Dendritic cell treated with granulocyte-macrophage colony-stimulating factor and Interleukin-4, amounts not matched to agents 40 ng/mL and 50 ng/mL, for 4 days (primary cell): ENCODE measurements around the gene NUB1.

Source experiments
- H3K27ac Mint-ChIP-seq: one replicate; pipeline ENCODE4 v1.8.0; 2022; ENCODE audit warnings: mild to moderate bottlenecking, mixed read lengths
- H3K27me3 Mint-ChIP-seq: one replicate; pipeline ENCODE4 v1.8.0; 2022; ENCODE audit warnings: mild to moderate bottlenecking, mixed read lengths
- H3K36me3 Mint-ChIP-seq: one replicate; pipeline ENCODE4 v1.8.0; 2022; ENCODE audit warnings: low read depth, mixed read lengths
- H3K4me1 Mint-ChIP-seq: one replicate; pipeline ENCODE4 v1.8.0; 2022; ENCODE audit warnings: low read depth, mixed read lengths
- H3K4me3 Mint-ChIP-seq: one replicate; pipeline ENCODE4 v1.8.0; 2022; ENCODE audit warnings: mild to moderate bottlenecking, moderate library complexity, mixed read lengths
- H3K9me3 Mint-ChIP-seq: one replicate; pipeline ENCODE4 v1.8.0; 2022; ENCODE audit warnings: mixed read lengths
- intact Hi-C: fragments of 100-400 bp; cut with micrococcal nuclease; formaldehyde crosslinking; loops from one replicate; pipeline ENCODE4 v1.15.0; 2022

Gene NUB1

DNA sequence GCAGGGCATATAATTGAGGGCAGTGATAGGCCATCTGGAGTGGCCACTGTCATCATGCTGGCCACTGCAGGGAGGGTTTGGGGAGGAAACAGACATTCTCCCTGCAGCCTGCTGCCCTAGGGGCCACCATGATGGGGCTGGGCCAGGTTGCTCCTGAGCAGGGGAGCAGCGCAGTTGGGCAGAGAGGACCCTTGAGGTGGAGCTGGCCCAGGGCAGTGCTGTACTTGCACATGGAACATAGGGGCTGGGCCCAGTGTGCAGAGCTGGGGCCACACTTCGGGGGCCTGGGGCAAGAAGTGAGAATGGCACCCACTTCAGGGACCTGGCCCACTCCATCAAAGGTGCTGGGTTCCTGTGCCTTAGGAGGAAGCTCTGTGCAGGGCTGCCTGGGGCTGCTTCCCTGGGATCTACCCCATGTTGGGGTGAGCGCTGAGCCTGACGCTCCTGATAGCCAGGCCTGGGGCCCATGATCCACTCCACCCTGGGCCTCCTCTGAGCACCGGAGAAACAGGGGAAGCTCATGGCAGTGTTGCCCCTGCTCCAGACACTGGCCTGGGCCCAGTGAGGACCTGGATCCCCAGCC is 21.3 kb upstream of the NUB1 start:
- Mint-ChIP-seq H3K9me3 (peaks cover 20% of the 10 kb centered on the region), H3K36me3 (no peaks in the 10 kb centered on the region), H3K4me1 (no peaks in the 10 kb centered on the region), H3K27me3 (peaks cover 11% of the 10 kb centered on the region), H3K27ac (no peak overlapping the region), H3K4me3 (no peak overlapping the region)
- intact Hi-C loops = no loop called here

DNA sequence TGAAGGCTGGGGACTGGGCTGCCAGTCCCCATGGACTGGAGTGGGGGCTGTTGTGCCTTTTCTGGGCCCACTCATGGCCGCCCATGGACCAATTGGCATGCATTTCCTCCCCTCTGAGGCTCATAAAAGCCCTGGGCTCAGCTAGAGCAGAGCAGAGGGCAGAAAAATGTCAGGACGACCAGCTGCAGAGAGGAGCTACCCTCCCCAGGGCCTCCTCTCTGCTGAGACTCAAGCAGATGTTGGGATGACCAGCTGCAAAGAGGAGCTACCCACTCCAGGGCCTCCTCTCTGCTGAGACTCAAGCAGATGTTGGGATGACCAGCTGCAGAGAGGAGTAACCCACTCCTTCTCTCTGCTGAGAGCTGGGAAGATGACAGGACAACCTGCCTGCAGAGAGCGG is 20.3 kb upstream of the NUB1 start:
- Mint-ChIP-seq H3K4me1 (no peaks in the 10 kb centered on the region), H3K27me3 (peaks cover 11% of the 10 kb centered on the region), H3K36me3 (no peaks in the 10 kb centered on the region), H3K9me3 (peaks cover 20% of the 10 kb centered on the region), H3K27ac (no peak overlapping the region), H3K4me3 (no peak overlapping the region)
- intact Hi-C loops = no loop called here

DNA sequence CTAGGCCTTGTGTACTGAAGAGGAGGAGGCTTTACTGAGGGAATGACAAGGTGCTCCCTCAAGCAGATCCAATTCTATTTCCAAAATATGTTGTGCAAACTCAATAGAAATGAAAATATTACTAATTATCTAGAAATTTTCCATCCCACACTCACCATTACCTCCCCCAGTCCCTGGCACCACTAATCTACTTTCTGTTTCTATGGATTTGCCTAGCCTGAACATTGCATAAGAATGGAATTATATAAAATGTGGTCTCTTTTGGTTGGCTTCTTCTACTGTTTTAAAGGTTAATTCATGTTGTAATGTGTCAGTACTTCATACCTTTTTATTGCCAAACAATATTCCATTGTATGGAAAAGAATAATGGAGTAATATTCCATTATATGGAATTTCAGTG is 18.7 kb upstream of the NUB1 start:
- no peak overlapping the region for H3K27ac Mint-ChIP-seq
- intact Hi-C loops = no loop called here

DNA sequence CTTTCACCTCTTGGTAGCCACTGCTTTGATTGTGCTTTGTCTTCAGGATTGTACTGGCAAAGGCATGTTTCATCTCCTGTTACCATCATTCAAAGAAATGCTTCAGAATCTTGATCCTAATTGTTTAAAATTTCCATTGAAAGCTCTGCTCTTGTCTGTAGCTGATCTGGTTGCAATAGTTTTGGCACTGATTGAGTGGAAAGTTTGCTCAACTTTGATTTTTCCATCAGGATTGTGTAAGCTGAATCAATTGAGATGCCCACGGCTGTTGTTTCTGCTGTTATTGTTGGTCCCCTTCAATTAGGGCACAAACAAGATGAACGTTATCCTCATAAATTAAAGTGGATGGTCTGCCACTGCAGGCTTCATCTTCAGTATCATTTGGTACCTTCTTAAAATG is 14.6 kb upstream of the NUB1 start:
- intact Hi-C loops = no loop called here

More for the DNA sequence above, 18.7 kb upstream of the NUB1 start:
- Mint-ChIP-seq H3K4me1 (no peaks in the 10 kb centered on the region), H3K36me3 (no peaks in the 10 kb centered on the region), H3K4me3 (no peak overlapping the region), H3K9me3 (peaks cover 27% of the 10 kb centered on the region), H3K27me3 (peaks cover 10% of the 10 kb centered on the region)

DNA sequence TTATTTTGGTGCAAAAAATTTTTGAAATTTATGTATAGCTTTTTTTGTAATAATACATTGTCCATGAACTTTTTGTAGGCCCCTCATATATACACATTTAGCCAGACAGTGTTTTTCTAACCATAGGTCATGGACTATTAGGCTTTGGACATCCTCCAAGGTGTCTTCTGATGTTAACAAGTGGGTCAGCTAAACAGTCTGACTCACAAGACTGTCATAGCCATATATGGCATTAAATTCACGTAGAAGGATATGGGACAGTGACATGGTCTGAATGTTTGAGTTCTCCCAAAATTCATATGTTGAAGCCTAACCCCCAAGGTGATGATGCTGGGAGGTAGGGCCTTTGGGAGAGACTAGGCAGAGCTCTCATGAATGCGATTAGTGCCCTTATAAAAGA is 14.0 kb upstream of the NUB1 start:
- Mint-ChIP-seq H3K27me3 (peaks cover 9% of the 10 kb centered on the region), H3K27ac (no peak overlapping the region), H3K9me3 (peaks cover 7% of the 10 kb centered on the region), H3K4me3 (no peak overlapping the region), H3K36me3 (no peaks in the 10 kb centered on the region), H3K4me1 (no peaks in the 10 kb centered on the region)
- intact Hi-C loops = no loop called here

More for the DNA sequence above, 14.6 kb upstream of the NUB1 start:
- Mint-ChIP-seq H3K27ac (no peak overlapping the region), H3K36me3 (no peaks in the 10 kb centered on the region), H3K4me3 (no peak overlapping the region), H3K27me3 (peaks cover 9% of the 10 kb centered on the region), H3K4me1 (no peaks in the 10 kb centered on the region), H3K9me3 (peaks cover 7% of the 10 kb centered on the region)

DNA sequence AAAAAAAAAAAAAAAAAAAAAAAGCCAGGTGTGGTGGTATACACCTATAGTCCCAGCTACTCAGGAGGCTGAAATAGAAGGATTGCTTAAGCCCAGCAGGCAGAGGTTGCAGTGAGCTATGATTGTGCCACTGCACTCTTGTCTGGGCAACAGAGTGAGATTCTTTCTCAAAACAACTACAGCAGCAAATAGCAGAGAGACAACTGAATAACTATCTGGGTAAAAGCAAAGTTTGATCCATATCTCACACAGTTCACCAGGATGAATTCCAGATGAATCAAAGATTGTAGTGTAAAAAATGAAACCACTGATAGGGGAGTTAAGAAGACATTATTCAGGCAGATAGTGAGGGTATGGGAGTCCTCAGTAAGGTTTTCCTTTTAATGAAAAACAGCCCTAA is 11.4 kb upstream of the NUB1 start:
- Mint-ChIP-seq H3K4me1 (peaks cover 6% of the 10 kb centered on the region), H3K36me3 (no peaks in the 10 kb centered on the region), H3K27me3 (peaks cover 2% of the 10 kb centered on the region), H3K9me3 (peaks cover 7% of the 10 kb centered on the region), H3K4me3 (no peak overlapping the region), H3K27ac (no peak overlapping the region)
- intact Hi-C loops = no loop called here

DNA sequence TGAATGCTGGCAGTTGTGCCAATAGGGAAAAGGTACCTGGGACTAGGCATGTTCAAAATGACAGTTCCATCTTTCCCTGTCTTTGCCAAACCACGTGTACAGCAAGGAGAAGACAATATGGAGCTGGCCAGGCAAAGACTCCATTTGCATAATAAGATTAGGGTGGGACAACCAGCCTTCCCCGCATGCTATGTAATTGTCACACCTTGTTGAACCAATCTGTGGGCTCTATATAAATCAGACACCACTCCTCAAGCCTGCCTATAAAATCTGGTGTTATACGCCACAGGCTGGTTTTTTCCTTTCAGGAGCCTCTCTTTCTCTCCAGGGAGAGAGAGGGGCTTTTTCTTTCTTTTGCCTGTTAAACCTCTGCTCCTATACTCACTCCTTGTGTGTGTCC is 11.0 kb upstream of the NUB1 start:
- Mint-ChIP-seq H3K27ac (no peak overlapping the region), H3K27me3 (peaks cover 2% of the 10 kb centered on the region), H3K4me3 (no peak overlapping the region), H3K4me1 (peaks cover 6% of the 10 kb centered on the region), H3K36me3 (no peaks in the 10 kb centered on the region), H3K9me3 (peaks cover 7% of the 10 kb centered on the region)
- intact Hi-C loops = no loop called here

DNA sequence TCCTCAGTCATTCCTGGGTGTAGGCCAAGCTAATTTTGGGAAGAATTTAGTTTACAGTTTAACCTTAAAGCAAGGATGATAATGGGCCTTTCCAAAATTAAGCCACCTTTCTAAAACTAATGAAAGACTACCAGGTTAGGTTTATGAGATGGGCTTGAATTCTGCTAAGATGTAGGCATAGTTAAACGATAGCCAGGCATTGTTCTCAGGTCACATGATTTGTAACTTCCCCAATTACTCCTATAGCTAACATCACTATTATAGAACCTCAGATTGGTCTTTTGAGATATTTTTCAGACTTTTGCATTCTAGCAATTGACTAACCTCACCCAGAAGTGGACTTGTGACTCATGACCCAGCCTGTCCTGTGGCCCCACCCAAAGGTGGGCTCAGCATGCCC is 7.0 kb upstream of the NUB1 start:
- no peak overlapping the region for H3K4me3 Mint-ChIP-seq
- H3K36me3 Mint-ChIP-seq = no peaks in the 10 kb centered on the region
- H3K9me3 Mint-ChIP-seq = no peaks in the 10 kb centered on the region
- peaks cover 32% of the 10 kb centered on the region for H3K4me1 Mint-ChIP-seq
- no peak overlapping the region for H3K27ac Mint-ChIP-seq
- H3K27me3 Mint-ChIP-seq = peaks cover 2% of the 10 kb centered on the region
- intact Hi-C loops = no loop called here

DNA sequence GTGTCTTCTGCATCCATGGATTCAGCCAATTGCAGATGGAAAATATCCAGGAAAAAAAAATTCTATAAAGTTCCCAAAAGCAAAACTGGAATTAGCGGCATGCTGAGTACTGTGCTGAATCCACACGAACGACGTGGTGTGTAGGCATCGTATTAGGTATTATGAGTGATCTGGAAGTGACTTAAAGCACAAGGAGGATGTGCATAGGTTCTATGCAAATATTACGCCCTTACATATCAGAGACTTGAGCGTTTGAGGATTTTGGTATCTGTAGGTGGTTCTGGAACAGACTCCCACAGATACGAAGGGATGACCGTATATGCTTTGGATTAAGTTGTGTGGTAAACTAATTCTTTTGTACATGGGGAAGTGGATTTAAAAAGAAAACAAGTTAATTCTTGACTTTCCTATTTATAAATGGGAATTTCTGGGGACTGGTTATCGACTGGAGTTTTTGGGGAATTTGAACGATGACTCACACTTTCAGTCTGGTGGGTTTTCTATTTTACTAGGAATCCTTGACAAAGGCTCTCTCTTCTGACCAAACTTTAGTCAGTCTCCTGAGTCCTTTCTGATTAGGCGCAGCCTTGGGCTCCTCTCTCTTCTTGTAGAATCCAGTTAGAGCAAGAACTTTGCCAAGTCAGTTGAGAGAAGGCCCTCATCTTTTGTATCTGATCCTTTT is 5.4 kb upstream of the NUB1 start:
- intact Hi-C loops = no loop called here
- peaks cover 47% of the 10 kb centered on the region for H3K4me1 Mint-ChIP-seq
- H3K36me3 Mint-ChIP-seq = no peaks in the 10 kb centered on the region
- no peak overlapping the region for H3K4me3 Mint-ChIP-seq
- no peaks in the 10 kb centered on the region for H3K9me3 Mint-ChIP-seq
- peak overlapping the region; percentile 71 for H3K27ac Mint-ChIP-seq
- H3K27me3 Mint-ChIP-seq = peaks cover 2% of the 10 kb centered on the region

DNA sequence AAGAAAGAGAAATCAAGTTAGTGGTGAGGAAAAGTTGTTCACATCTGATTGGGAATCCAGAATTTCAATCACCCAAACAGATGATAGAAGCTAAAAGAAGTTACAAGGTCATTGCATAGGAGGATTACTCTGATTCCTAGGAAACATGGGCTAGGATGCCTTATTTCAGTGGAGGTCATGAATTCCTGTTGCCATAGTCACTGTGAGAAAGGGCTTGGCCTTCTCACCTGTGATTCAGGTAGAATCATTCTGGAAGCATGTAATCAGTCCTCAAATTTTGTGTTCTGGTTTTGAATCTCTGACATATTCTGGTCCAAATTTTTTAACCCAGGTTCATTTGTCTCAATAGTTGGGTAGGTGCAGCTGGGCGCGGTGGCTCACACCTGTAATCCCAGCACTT is 4.3 kb upstream of the NUB1 start:
- H3K4me3 Mint-ChIP-seq = no peak overlapping the region
- H3K27me3 Mint-ChIP-seq = peaks cover 2% of the 10 kb centered on the region
- no peaks in the 10 kb centered on the region for H3K9me3 Mint-ChIP-seq
- intact Hi-C loops = no loop called here
- H3K4me1 Mint-ChIP-seq = peaks cover 49% of the 10 kb centered on the region
- no peaks in the 10 kb centered on the region for H3K36me3 Mint-ChIP-seq
- peak overlapping the region; percentile 71 for H3K27ac Mint-ChIP-seq

DNA sequence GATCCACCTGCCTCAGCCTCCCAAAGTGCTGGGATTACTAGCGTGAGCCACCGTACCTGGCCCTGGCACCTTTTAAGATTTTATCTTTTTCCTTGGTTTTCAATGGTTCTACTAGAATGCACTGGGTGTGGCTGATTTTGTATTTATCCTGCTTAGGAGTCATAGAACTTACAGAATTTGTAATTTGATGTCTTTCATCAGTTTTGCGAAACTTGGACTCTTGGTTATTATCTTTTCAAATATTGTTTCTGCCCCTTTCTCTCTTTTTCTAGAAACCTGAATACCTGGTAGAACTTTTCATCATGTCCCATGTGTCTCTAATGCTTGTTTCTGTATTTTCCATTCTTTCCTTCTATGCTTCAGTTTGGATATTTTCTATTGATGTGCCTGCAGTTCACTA is 2.8 kb upstream of the NUB1 start:
- H3K27me3 Mint-ChIP-seq = no peaks in the 10 kb centered on the region
- H3K27ac Mint-ChIP-seq = peak overlapping the region; percentile 93
- peaks cover 57% of the 10 kb centered on the region for H3K4me1 Mint-ChIP-seq
- no peaks in the 10 kb centered on the region for H3K9me3 Mint-ChIP-seq
- peaks cover 6% of the 10 kb centered on the region for H3K36me3 Mint-ChIP-seq
- no peak overlapping the region for H3K4me3 Mint-ChIP-seq
- intact Hi-C loops = no loop called here

DNA sequence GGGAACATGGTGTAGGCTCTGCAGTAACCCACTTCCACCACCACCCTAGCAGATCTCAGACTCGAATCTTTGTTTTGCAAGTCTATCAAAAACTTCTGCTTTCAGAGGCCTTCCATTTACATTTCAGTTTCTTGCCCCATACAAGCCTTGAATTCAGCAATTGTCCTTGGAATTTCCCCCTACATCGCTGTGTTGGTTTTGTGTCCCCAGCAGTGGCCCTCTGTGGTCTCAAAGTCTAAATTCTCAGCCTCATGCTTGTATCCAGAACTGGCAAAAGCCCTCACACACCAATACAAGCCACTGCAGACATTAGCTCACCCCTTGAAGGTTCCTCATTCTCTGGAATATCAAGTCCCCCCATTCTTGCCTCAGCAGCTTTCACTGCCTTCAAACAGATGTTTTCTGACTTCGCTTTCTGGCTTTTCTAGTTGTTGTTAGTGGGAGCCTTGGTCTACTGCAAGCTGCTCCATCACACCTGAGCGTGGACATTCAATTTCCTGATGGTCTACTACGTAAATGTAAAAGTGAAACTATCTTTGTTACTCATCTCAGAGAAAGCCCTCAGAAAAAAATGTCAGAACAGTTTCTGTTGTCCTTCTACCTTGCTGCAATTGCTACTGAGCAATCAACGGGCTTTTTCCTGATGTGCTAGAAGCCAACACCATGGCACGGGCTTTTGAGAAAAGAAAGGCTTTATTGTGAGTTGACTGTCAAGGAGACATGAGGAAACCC is 1.8 kb upstream of the NUB1 start:
- peaks cover 11% of the 10 kb centered on the region for H3K36me3 Mint-ChIP-seq

DNA sequence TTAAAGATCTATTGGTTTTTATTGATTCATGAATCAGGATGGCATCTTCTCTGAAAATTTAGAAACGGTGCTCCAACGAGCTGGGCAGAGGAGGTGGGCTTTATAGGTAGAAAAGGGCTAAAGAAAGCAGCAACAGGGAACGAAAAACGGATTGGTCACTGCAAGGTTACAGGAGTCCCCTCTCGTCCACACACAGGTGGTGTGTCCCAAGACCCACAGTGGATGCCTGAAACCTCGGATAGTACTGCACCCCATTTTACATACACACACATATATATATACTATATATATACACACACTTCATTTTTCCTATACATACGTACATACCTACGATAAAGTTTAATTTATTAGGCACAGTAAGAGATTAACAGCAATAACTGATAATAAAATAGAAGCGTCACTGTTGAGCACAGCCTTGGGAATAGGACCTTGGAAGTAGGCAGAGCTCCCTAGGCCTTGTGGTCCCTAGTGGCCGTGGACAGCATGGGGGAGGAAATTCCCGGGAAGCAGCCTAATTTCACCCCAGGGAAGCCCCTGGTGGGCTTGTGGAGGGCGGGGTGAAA is 737 bp upstream of the NUB1 start:
- peak overlapping the region; percentile 93 for H3K27ac Mint-ChIP-seq
- intact Hi-C loops = no loop called here
- peak overlapping the region; percentile 31 for H3K4me3 Mint-ChIP-seq
- H3K4me1 Mint-ChIP-seq = peaks cover 50% of the 10 kb centered on the region
- H3K27me3 Mint-ChIP-seq = no peaks in the 10 kb centered on the region
- H3K9me3 Mint-ChIP-seq = no peaks in the 10 kb centered on the region
- H3K36me3 Mint-ChIP-seq = peaks cover 22% of the 10 kb centered on the region

More for the DNA sequence above, 1.8 kb upstream of the NUB1 start:
- H3K27ac Mint-ChIP-seq = peak overlapping the region; percentile 93
- intact Hi-C loops = no loop called here
- no peaks in the 10 kb centered on the region for H3K27me3 Mint-ChIP-seq
- H3K4me3 Mint-ChIP-seq = peak overlapping the region; percentile 5
- H3K9me3 Mint-ChIP-seq = no peaks in the 10 kb centered on the region
- H3K4me1 Mint-ChIP-seq = peaks cover 55% of the 10 kb centered on the region

DNA sequence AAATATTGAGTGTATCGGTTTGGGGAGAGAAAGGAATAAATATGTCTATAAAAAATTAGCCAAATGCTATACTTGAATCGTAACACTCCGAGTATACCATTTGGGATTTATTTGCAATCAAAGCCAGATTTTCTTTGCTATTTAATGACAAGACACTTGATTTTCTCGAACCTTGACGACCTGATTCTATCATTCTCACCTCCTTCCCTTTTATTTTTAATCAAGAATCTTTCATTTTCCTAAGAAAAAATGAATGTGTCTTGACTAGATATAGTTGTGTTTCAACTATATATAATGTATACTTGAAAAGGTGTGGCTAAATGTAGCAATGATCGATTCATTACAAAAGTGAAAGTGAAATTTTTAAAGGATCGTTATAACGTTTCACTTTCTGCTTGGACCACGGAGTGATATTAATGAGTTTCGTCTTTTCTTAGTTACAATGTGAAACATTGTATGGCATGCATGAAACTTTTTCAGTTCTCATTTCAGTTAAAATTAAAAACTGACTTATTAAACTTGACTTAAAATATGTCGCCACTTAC is 562 bp downstream of the NUB1 start:
- Mint-ChIP-seq H3K9me3 (no peaks in the 10 kb centered on the region), H3K4me3 (peak overlapping the region; percentile 84), H3K36me3 (peaks cover 34% of the 10 kb centered on the region), H3K27me3 (no peaks in the 10 kb centered on the region), H3K4me1 (peaks cover 37% of the 10 kb centered on the region), H3K27ac (peak overlapping the region; percentile 93)
- intact Hi-C loops = loop anchor here (1.0 kb wide), 1 partner anchor 8 kb away; no protein-coding TSS in a partner anchor
